OCI-LY1 (cell line): ENCODE measurements around the gene CNTNAP5.

Experiments
- CTCF ChIP-seq: fragments of 200-600 bp; sonication (generic), shearing (Covaris generic); IDR thresholded peaks from 2 replicates; pipeline ENCODE4 v1.5.1; 2017; ENCODE audit warnings: mild to moderate bottlenecking, antibody characterized with exemption, low read length, moderate library complexity, mixed read lengths
- EZH2 ChIP-seq: fragments of 200-600 bp; sonication (generic), shearing (Covaris generic); IDR thresholded peaks from 2 replicates; pipeline ENCODE4 v1.8.0; 2017; ENCODE audit warnings: borderline replicate concordance, mixed run types, mild to moderate bottlenecking, antibody characterized with exemption, low read length, moderate library complexity, mixed read lengths

GRCh38 chr2:124316881-124317605 is 292.0 kb downstream of the CNTNAP5 start:
- TF ChIP-seq CTCF (no peak), EZH2 (no peak)
